Breast epithelium (tissue), 4 donors: ENCODE data around the gene ERAS. TPM values are rescaled to one million over a fixed set of nuclear protein-coding genes. Genes with fewer than 3 reads are reported as not detected.
"Not testable (repeated sequence)": the region's sequence is repeated elsewhere in the genome, so short reads cannot be mapped to it uniquely, and the experiment has no call there.

Experiments used
- DNase-seq, 2 donors: peaks; one replicate each; pipeline ENCODE4 v3.0.0-alpha.2; 2019; ENCODE audit warnings: low spot score in 2 of 2
- H3K27ac ChIP-seq, 2 donors: fragments of 200-600 bp; sonication (generic) in 1 of 2; one replicate each; pipeline ENCODE4 v1.5.1; 2016 to 2019; ENCODE audit warnings: mild to moderate bottlenecking in 1 of 2
- H3K27me3 ChIP-seq, 2 donors: fragments of 200-600 bp; sonication (generic) in 1 of 2; one replicate each; pipeline versions ENCODE4 v1.5.1 to v1.6.0; 2017 to 2019; ENCODE audit warnings: control low read depth in 1 of 2, mild to moderate bottlenecking in 1 of 2
- H3K36me3 ChIP-seq: fragments of 200-600 bp; one replicate; pipeline ENCODE4 v1.5.1; 2019
- H3K4me1 ChIP-seq, 2 donors: fragments of 200-600 bp; sonication (generic); one replicate each; pipeline ENCODE4 v1.5.1; 2016 to 2019; ENCODE audit warnings: control low read depth in 1 of 2
- H3K4me3 ChIP-seq, 3 donors: fragments of 200-600 bp; sonication (generic); 1 replicate in 2 of 3; 2 replicates in 1 of 3; pipeline ENCODE4 v1.5.1; 2016 to 2019; ENCODE audit warnings: mild to moderate bottlenecking in 3 of 3, moderate library complexity in 2 of 3
- H3K9me3 ChIP-seq, 2 donors: fragments of 200-600 bp; sonication (generic) in 1 of 2; one replicate each; pipeline ENCODE4 v1.5.1; 2016 to 2019; ENCODE audit warnings: control low read depth in 1 of 2
- POLR2A ChIP-seq: fragments of 450-650 bp; IDR thresholded peaks from one replicate; pipeline ENCODE4 v1.6.1; 2016; ENCODE audit warnings: antibody characterized with exemption, mild to moderate bottlenecking, moderate library complexity
- POLR2AphosphoS5 ChIP-seq, 3 donors: sonication (generic); formaldehyde crosslinking; IDR thresholded peaks; one replicate each; pipeline ENCODE4 v1.6.1; 2017; ENCODE audit warnings: antibody characterized with exemption in 3 of 3
- intact Hi-C: fragments of 100-400 bp; cut with DNase I; formaldehyde crosslinking; loops from one replicate; pipeline ENCODE4 v1.15.1; 2023; ENCODE audit warnings: low total_unique reads
- total RNA-seq, 3 donors: library from RNA; depleted of rRNA; stranded (reverse); fragments of >200 nt; gene quantifications; one replicate each; pipeline ENCODE4 v1.1.0, GENCODE V29; 2016
- TF ChIP-seq, protein P1 (sequence below), 3 donors: fragments of 450-650 bp; IDR thresholded peaks; one replicate each; pipeline ENCODE4 v1.5.1; 2016 to 2017; ENCODE audit warnings: antibody characterized with exemption in 3 of 3, mild to moderate bottlenecking in 3 of 3, moderate library complexity in 3 of 3

ERAS gene
- total RNA-seq, 3 donors from 2014 or later = 0.73 TPM; not detected in 2

DNA sequence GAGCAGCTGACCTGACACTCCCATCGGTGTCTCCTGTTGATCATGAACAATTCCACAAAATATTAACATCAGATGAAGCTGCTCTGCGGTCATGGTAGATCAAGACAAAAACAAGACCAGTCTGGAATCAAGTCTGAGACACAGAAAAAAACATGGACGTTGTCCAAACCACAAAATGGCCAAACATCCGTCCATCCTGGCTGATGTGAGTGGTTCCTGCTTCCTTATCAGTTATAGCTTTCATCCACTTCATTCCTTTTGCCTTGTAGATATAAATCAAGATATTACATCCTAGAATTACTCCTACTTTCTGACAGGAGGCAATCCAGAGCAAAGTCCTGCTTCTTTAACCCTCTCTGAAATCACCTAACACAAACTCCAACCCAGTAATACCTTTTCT, 37.9 kb downstream of the ERAS start:
- H3K27me3 ChIP-seq = peaks cover 0 to 12% of the 10 kb centered on the region in 2 donors
- H3K4me3 ChIP-seq = no peak overlapping the region
- TF ChIP-seq POLR2AphosphoS5 (IDR thresholded peaks at IDR 0.05) (no peak), POLR2A (no peak)
- TF ChIP-seq, protein P1, sequence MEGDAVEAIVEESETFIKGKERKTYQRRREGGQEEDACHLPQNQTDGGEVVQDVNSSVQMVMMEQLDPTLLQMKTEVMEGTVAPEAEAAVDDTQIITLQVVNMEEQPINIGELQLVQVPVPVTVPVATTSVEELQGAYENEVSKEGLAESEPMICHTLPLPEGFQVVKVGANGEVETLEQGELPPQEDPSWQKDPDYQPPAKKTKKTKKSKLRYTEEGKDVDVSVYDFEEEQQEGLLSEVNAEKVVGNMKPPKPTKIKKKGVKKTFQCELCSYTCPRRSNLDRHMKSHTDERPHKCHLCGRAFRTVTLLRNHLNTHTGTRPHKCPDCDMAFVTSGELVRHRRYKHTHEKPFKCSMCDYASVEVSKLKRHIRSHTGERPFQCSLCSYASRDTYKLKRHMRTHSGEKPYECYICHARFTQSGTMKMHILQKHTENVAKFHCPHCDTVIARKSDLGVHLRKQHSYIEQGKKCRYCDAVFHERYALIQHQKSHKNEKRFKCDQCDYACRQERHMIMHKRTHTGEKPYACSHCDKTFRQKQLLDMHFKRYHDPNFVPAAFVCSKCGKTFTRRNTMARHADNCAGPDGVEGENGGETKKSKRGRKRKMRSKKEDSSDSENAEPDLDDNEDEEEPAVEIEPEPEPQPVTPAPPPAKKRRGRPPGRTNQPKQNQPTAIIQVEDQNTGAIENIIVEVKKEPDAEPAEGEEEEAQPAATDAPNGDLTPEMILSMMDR (IDR thresholded peaks at IDR 0.05) = no peak
- intact Hi-C loops = no loop called here
- no peak overlapping the region for H3K27ac ChIP-seq
- H3K36me3 ChIP-seq = no peaks in the 10 kb centered on the region
- no peaks in the 10 kb centered on the region for H3K9me3 ChIP-seq
- no peak for DNase-seq
- no peaks in the 10 kb centered on the region for H3K4me1 ChIP-seq

DNA sequence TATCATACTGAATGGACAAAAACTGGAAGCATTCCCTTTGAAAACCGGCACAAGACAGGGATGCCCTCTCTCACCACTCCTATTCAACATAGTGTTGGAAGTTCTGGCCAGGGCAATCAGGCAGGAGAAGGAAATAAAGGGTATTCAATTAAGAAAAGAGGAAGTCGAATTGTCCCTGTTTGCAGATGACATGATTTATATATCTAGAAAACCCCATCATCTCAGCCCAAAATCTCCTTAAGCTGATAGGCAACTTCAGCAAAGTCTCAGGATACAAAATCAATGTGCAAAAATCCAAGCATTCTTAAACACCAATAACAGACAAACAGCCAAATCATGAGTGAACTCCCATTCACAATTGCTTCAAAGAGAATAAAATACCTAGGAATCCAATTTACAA, 45.7 kb downstream of the ERAS start:
- H3K36me3 ChIP-seq, H3K4me3 ChIP-seq, H3K9me3 ChIP-seq, H3K4me1 ChIP-seq, H3K27ac ChIP-seq, DNase-seq, H3K27me3 ChIP-seq: not testable (repeated sequence)
- intact Hi-C loops = loop anchor here (10.0 kb wide), 1 partner anchor 1693 kb away; no protein-coding TSS in a partner anchor

DNA sequence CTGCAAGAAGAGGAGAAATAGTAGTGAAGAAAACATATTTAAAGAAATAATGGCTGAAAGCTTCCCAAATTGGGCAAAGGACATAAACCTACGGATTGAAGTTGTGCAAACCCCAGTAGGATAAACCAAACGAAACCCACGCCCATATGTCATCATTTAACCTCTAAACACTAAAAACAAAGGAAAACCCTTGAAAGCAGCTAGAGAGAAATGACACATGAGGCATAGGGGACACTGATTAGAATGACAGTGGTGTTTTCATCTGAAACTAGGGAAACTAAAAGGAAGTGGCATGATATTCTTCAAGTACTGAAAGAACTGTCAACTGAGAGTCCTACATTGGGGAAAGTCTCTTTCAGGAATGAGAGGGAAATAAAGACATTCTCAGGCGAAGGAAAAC, 50.6 kb downstream of the ERAS start:
- H3K36me3 ChIP-seq, H3K27ac ChIP-seq, H3K4me1 ChIP-seq, H3K9me3 ChIP-seq, H3K4me3 ChIP-seq, H3K27me3 ChIP-seq, DNase-seq: not testable (repeated sequence)
- intact Hi-C loops = loop anchor here (10.0 kb wide), 1 partner anchor 1688 kb away; no protein-coding TSS in a partner anchor

Other genes with a start within 250 kb of the ERAS start
- 100 to 1,000 TPM in 1 of 3 donors, 10 to 100 TPM in 2; 97.2 to 113 (median 97.7) TPM for gene WDR13, start 229.0 kb upstream of the ERAS start, total RNA-seq
- gene WAS, start 142.7 kb upstream of the ERAS start, total RNA-seq = 10 to 100 TPM in 1 of 3 donors, 1 to 10 TPM in 2; 2.3 to 12.5 (median 6.0) TPM
- 1 to 10 TPM; 3.6 to 7.0 (median 5.3) TPM for gene SUV39H1, start 129.8 kb upstream of the ERAS start, total RNA-seq
- under 1 TPM in 1 of 3 donors, not detected in 2; 0.66 TPM for gene GLOD5, start 64.8 kb upstream of the ERAS start, total RNA-seq
- not detected for gene GATA1, start 39.9 kb upstream of the ERAS start, total RNA-seq
- 10 to 100 TPM; 78.2 to 86.2 (median 84.3) TPM for gene HDAC6, start 24.4 kb upstream of the ERAS start, total RNA-seq
- gene PCSK1N, start 9.1 kb downstream of the ERAS start, total RNA-seq = 1 to 10 TPM; 1.4 to 3.6 (median 2.2) TPM
- gene TIMM17B, start 71.3 kb downstream of the ERAS start, total RNA-seq = 10 to 100 TPM; 32.3 to 40.8 (median 35.4) TPM
- gene PQBP1, start 71.4 kb downstream of the ERAS start, total RNA-seq = 10 to 100 TPM; 56.0 to 71.4 (median 71.0) TPM
- 10 to 100 TPM; 10.9 to 17.3 (median 16.1) TPM for gene SLC35A2, start 85.1 kb downstream of the ERAS start, total RNA-seq
- gene PIM2, start 92.5 kb downstream of the ERAS start, total RNA-seq = 10 to 100 TPM in 1 of 3 donors, 1 to 10 TPM in 2; 5.8 to 20.3 (median 7.6) TPM
- gene OTUD5, start 131.1 kb downstream of the ERAS start, total RNA-seq = 10 to 100 TPM; 35.8 to 37.9 (median 36.1) TPM
- gene KCND1, start 145.3 kb downstream of the ERAS start, total RNA-seq = 1 to 10 TPM in 1 of 3 donors, under 1 TPM in 2; 0.66 to 1.2 (median 0.96) TPM
- gene GRIPAP1, start 175.8 kb downstream of the ERAS start, total RNA-seq = 10 to 100 TPM; 31.4 to 47.2 (median 34.1) TPM
- gene TFE3, start 216.8 kb downstream of the ERAS start, total RNA-seq = 10 to 100 TPM; 44.1 to 93.3 (median 52.1) TPM
- gene CCDC120, start 232.5 kb downstream of the ERAS start, total RNA-seq = 1 to 10 TPM in 2 of 3 donors, under 1 TPM in 1; 0.80 to 6.3 (median 4.3) TPM
- gene PRAF2, start 247.5 kb downstream of the ERAS start, total RNA-seq = 10 to 100 TPM in 1 of 3 donors, 1 to 10 TPM in 2; 5.9 to 18.4 (median 6.6) TPM